HG03457 (cell line): ENCODE measurements around the gene RPUSD1.
"Not testable (repeated sequence)": the region's sequence is repeated elsewhere in the genome, so short reads cannot be mapped to it uniquely, and the experiment has no call there.

Source experiments
- ATAC-seq: cut with Tn5 transposase; IDR thresholded peaks from one replicate; pipeline ENCODE4 v1.9.1; 2021; ENCODE audit warnings: moderate number of reproducible peaks; ENCODE audit not compliant: unreplicated experiment

RPUSD1 gene

DNA sequence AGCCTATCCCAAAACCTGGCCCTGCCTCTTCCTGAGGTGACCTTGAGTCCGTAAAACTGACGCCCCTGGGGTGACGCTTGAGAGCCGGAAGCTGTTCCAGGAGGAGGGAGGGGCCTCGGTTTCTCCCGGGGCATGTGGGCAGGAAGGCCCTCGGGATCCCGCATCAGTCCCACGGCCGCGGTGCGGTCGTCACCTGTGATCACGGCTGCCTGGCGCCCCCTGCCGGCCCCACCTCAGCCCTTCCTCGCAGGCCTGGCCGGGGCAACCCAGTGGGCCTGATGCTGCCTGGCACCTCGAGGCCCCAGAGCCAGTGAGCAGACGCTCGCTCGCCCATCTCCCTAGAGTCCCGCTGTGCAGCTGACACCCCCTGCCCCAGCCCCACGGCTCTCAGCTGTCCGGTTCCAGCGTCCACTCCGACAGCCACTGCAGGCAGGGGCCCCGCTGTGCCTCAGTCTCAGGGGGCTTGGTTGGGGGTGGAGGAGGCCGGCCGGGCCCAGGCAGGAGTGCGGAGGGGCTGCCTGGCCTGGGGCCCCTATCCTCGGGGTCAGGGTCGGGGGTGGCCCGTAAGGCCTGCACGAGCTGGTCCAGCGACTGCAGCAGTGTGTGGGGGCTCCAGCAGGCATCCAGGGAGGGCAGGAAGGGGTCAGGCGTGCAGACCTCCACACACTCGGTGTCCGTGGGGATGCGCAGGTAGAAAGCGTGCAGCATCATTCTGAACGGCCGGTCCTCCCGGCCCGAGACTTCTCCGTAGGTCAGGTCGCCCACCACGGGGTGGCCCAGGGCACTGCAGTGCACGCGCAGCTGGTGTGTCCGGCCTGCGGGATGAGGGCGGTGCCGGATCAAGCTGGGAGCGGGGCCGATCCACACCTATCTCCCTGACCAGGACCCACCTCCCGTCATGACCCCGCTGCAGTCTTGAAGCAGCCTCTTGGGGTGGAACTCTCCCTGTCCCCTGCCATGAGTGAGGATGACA, 2.3 kb downstream of the RPUSD1 start:
- no peak for ATAC-seq

DNA sequence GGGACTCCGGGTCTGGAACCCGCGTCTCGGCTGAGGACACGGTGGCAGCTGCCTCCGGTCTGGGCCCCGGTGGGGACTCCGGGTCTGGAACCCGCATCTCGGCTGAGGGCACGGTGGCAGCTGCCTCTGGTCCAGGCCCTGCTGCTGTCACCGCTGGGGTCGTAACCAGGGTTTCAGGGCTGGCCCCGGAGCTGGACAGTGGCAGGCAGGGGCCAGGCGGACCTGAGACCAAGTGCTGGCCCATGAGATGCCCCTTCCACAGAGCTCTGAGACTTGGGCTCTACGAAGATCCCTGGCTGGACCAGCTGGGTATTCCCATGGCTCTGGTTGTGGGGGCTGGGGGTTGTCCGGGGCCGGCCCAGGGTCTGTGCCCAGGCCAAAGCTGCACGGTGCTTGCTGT, 3.8 kb downstream of the RPUSD1 start:
- no peak for ATAC-seq

DNA sequence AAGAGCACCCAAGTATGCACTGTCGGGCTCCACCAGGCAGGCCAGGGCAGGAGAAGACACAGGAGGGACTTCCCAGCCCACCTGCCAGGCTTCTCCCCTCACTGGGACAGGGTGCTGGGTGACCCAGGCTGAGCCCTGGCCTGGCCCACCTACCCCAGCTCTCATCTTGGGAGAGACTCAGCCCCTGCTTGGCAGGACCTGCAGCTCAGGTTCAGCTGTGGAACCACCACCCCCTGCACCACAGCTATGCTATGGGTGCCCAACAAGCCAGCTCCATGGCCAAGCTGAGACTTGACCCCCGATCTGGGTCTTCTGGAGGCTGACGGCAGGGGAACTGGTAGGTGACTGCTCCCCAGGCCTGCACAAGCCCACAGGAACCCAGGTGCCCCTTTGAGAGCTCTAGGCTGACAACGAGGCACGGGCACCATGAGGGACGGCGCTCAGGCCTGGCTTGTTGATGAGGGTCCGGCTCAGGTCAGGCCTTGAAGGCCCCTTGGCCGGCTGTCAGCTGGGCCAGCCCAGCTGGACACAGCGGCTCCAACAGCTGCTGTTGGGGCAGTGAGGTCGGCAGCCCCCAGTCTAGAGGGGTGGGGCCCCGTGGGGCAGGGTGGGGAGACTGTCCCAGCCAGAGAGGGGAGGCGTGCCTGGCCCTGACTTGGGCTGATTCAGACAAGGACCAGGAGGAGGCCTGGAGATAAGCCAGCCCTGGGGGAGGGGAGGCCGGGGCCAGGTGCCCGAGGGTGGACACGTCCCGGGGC, 4.6 kb downstream of the RPUSD1 start:
- no peak for ATAC-seq

DNA sequence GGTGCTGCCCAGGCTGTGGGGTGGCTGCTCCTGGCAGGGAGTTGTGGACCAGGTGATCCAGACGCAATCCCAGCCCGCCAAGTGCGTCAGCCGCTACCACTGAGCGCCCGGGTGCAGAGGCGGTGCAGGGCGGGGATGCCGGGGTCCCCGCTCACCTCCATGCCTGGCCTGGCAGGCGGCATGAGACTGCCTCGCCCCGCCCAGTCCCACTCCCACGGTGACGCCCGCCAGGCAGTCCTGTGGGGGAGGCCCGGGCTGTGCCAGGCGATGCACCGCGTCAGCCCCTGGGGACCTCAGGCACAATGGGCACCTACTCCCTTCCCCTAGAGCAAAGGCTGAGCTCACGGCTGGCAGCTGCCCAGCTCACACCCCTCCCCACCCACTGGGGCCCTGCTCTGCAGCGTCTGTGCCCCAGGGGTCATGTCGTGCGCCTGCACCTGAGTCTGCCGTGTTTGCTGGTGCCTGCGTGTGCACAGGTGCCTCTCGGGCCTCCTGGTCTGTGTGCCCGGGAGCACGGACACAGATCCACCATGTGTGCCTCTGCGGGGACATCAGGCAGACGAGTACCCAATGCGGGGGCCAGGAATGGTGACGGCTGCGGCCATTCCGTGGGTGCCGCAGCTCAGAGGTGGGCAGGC, 5.3 kb downstream of the RPUSD1 start:
- ATAC-seq: no peak

DNA sequence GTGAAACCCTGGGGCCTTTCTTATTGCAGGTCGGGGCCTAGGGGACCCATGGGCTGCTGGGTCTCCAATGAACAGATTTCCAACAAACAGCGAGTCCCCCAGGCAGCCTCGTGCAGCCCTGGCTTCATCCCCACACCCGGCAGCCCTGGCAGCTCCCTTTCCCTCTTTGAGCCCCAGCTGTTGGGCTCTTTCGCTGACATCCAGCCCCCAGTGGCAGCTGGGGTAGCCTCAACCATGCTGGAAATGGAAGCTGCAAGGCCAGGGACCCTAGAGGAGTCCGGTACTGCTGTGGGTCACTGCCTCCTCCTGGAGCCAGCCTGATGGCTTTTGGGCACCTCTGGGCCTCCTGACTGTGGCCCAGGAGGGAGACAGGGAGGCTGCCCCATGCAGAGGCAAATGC, 5.9 kb downstream of the RPUSD1 start:
- no peak for ATAC-seq

DNA sequence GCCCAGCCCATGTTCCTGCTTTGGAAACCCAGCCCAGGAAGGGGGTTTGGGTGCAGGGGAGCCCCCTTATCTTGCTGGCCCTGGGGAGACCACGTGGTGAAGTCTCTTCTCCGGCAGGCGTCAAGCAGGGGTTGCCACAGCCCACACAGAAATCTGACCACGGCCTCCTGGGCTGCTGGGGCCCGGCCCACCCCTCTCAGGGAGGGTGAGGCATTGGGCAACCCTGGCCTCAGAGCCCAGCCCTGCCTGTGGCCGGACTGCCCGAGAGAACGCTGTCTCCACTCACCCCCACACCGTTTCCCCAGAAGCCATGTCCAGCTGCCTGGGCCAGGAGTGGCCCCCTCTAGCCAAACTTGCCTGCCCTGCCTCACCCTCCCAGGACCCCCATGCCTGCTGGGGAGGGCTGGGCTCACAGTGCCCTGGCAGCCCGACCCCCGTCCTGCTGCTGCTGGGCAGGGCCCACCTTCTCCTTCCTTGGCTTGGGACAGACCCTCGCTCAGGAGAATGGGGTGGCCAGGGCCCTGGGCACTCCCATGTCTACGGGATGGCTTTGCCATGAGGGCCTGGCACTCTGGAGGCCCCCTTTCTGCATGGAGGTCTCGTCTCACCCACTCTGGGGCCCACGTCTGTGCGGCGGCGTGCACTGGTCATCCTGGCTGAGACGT, 6.7 kb downstream of the RPUSD1 start:
- no peak for ATAC-seq

DNA sequence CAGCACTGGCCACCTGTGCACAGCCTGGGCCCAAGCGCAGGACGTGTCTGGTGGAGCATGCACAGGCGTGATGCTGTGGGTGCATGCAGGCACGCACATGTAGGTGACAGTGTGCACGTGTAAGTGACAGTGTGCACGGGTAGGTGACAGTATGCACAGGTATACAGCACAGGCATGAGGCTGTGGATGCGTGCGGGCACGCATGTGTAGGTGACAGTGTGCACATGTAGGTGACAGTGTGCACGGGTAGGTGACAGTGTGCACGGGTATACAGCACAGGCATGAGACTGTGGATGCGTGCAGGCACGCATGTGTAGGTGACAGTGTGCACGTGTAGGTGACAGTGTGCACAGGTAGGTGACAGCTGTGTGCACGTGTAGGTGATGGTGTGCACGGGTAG, 7.9 kb downstream of the RPUSD1 start:
- no peak for ATAC-seq

DNA sequence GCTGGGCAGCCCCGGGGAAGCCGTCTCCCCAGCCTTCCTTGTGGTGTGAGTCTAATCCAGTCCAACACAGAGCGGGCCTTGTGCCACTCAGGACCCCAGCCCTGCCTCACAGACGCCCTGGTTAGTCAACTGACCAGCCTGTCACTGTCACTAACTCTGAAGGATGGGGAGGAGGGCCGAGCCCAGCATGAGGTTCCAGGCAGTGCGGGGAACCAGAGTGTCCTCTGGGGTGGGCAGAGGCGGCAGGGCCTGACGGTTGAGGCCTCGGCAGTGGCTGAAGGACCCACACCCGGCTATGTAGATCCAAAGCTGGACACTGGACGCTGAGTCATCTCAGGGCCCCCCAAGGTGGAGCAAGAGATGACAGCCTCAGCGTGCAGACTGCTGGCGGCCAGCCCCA, 8.6 kb downstream of the RPUSD1 start:
- no peak for ATAC-seq

DNA sequence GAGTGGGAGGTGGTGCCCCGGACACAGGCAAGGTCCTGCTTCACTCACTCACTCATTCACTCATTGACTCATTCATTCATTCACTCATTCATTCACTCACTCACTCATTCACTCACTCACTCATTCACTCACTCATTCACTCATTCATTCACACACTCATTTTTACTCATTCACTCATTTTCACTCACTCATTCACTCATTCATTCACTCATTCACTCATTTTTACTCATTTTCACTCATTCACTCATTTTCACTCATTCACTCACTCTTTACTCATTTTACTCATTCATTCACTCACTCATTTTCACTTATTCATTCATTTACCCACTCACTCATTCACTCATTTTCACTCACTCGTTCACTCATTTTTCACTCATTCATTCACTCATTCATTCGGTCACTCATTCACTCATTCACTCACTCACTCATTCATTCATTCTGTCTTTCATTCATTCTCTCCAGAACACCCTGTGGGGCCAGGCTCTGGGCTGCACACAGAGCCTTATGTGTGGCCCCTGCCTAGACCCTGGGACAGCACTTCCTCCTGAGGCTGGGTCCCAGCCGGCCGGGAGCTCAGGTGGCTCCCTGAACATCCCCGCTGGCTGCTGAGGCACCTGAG, 9.2 kb downstream of the RPUSD1 start:
- ATAC-seq: no peak

DNA sequence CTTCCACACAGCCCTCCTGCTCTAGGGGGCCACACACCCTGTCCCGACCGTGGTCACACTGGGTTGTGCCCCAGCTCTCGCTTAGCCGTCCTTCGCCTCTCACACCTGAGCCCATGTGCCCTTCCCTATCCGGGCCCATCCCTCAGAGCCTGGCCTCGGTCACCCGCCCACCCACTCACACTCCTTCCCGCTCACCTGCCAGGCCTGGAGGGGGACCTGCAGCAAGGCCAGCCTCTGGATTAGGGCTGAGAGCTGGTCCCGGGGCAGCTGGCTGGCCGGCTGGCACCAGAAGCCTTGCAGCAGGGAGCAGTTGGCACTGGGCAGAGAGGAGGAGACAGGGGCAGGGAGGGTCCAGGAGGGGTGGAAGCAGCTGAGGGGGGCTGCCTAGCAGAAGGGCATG, 9.7 kb downstream of the RPUSD1 start:
- no peak for ATAC-seq

DNA sequence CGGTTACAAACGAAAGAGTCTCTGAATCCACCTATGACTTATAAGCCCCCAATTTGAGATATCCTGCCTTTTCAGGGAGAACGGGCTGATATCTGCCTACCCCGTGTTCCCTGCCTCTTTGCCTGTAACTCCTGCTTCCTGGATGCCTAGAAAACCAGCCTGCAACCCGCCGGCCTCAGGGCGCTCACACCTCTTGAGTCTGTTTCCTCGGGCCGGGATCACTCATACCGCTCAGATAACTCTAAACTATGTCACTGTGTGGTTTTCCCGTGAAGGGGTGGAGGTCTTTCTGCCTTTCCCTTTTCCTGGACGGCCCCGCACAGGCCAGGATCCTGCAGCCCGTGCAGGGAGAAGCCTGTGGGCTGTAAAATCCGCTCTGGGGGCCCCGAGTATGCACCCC, 10.4 kb downstream of the RPUSD1 start:
- no peak for ATAC-seq

DNA sequence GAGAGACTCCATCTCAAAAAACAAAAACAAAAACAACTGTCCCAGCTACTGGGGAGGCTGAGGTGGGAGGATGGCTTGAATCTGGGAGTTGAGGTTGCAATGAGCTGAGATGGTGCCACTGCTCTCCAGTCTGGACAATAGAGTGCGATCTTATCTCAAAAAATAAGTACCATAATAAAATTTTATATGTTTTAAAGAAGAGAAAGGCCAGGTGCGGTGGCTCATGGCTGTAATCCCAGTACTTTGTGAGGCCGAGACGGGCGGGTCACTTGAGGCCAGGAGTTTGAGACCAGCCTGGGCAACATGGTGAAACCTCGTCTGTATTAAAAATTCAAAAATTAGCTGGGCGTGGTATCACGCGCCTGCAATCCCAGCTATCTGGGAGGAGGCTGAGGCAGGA, 11.4 kb downstream of the RPUSD1 start:
- ATAC-seq: no peak

DNA sequence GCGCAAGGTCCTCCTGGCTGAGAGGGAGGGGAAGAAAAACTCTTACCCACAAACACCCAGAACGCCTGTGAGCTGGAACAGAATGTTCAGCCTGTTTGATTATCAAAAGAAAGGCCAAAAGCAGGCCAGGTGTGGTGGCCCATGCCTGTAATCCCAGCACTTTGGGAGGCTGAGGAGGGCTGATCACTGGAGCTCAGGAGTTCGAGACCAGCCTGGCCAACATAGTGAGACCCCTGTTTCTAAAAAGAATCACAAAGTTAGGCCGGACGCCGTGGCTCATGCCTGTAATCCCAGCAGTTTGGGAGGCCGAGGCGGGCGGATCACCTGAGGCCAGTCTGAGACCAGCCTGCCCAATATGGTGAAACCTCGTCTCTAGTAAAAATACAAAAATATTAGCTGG, 11.9 kb downstream of the RPUSD1 start:
- not testable (repeated sequence) for ATAC-seq

DNA sequence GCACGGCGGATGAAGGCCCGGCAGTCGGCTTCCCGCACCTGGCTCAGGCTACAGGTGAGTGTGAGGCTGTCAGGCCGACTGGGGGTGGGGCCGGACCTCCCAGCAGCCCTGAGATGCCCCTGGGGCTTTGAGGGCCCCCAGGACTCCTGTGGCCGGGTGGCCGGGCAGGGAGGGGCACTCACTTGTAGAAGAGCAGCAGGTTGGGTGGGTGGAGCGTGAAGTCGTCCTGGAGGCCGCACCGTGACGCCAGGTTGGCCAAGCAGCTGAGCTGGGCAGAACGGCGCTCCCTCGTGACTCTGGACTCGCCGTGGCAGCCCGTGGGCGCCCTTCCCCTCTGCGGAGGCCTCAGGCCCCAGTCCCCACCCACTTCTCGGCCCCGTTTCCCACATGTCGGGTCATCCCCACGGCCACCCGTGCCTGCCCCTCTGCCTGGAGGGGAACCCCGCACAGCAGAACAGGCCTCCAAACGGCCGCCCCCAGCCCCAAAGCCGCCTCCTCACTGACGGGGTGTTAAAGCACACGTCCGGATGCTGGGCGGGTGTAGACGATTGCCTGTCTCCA, 12.9 kb downstream of the RPUSD1 start:
- ATAC-seq: no peak

DNA sequence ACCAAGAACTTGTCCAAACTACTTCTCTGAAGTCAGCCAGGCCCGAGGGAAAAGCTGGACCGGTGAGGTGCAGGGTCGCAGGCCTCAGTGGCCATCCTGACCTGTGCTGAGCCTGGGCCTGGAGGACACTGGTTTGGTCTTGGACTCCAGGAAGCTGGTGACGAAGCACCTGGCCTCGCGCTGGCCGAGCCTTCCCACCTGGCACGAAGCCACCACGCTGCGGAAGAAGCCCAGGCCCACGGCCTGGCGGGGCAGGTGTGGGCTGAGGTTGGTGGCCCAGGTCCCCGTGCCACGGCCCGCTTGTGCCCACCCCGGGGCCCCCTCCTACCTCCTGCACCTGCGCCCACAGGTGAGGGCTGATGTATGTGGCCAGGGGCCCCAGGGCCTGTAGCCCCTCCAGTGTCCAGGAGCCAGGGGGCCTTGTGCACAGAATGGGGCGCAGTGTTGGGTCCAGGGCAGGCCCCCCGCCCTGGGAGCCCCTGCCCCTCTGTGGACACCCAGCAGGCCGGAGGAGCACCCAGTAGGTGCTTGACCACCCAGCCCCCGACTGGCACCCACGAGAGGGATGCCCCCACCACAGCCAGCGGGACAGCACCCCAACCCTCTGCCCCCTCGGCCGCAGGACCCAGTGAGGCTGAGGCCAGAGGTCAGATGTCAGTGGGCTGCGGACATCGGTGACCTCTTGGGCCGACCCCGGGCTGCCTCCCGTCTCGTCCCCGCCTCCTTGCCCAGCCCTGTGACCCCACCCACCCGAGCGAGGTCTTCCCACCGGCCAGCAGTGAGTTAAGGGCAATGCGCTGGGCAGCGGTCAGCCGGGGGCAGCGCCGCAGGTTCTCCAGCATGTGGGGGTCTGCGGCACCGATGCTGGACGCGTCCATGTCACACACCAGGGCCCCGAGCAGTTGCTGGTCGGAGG, 13.8 kb downstream of the RPUSD1 start:
- ATAC-seq: no peak

DNA sequence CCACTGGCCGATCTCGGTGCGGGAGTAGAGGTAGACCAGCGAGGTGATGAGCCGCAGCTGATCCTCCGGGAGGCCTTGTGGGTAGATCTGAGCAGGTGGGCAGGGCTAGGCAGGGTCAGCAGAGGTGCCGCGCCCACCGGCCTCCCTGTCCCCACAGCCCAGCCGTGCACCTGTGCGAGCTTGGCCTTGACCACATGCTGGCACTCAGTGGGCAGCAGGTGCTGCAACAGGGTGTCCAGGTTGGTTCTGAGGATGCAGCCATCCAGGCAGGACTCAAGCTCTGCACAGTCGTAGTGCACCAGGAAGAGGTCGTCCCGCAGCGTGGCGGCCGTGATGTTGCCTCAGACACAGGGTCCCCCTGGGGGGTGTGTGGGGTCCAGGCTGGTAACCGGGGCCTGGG, 15.2 kb downstream of the RPUSD1 start:
- no peak for ATAC-seq

DNA sequence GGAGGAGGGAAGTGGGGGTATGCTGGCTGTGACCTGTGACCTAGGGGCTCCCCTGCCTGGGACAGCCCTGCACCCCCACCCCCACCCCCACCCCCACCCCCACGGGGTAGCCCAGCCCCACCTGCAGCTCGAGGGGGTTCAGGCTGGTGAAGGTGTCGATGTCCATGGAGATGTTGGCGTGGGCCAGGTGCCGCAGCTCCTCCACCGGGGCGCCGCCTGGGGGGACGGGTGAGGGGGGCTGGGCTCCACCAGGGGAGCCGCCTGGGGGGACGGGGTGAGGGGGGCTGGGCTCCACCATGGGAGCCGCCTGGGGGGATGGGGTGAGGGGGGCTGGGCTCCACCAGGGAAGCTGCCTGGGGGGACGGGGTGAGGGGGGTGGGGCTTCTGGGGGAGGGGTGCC, 17.8 kb downstream of the RPUSD1 start:
- no peak for ATAC-seq

DNA sequence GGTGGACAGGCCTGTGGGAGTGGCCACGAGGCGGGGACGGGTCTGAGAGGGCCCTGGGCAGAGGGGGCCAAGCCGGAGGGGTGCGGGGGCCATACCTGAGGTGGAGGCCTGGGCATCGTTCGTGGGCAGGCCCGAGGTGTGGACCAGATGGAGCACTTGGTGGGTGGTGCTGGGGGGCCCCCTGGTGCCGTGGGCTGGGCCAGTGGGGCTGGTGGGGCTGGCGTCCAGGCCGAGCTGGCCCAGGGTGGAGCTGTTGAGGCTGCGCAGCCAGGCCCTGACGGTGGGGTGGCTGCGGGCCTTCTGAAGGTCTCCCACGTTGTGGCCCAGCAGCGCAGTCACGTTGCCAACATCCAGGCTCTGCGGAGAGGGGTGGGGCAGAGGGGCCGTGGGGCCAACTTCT, 18.2 kb downstream of the RPUSD1 start:
- ATAC-seq: no peak

DNA sequence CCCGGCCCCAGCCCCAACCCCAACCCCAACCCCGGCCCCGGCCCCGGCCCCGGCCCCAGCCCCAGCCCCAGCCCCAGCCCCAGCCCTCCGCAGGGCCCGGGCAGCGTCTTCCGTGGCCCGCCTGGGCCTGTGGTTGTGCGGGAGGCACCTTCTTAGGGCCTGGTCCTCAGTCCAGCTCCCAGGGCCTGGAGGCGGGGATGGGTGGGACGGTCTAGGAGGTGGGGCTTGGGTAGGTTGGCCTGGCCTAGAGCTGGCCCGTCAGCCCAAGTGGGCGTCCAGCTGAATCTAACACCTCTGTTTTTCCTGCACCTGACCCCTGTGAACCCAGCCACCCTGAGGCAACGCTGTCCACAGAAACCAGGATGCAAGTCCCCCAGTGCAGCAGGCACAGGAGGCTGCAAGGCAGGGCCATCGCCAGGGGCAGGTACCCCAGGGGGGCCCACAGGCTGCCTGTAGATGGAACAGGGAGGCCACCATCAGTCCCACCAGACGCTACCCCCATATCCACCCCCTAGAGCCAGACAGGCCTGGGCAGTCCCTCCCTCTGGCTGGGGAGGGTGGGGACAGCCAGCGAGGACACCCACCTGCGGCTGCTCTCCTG, 18.9 kb downstream of the RPUSD1 start:
- no peak for ATAC-seq
